GM18867 (cell line): ENCODE data around the gene SCEL.
A peak's percentile ranks its signal among the peaks of the same experiment; 100 is the strongest.
"Not testable (repeated sequence)": the region's sequence is repeated elsewhere in the genome, so short reads cannot be mapped to it uniquely, and the experiment has no call there.

Experiments used
- ATAC-seq: cut with Tn5 transposase; IDR thresholded peaks from one replicate; pipeline ENCODE4 v1.9.1; 2021; ENCODE audit warnings: mild to moderate bottlenecking, moderate library complexity; ENCODE audit not compliant: unreplicated experiment

SCEL gene, protein sequence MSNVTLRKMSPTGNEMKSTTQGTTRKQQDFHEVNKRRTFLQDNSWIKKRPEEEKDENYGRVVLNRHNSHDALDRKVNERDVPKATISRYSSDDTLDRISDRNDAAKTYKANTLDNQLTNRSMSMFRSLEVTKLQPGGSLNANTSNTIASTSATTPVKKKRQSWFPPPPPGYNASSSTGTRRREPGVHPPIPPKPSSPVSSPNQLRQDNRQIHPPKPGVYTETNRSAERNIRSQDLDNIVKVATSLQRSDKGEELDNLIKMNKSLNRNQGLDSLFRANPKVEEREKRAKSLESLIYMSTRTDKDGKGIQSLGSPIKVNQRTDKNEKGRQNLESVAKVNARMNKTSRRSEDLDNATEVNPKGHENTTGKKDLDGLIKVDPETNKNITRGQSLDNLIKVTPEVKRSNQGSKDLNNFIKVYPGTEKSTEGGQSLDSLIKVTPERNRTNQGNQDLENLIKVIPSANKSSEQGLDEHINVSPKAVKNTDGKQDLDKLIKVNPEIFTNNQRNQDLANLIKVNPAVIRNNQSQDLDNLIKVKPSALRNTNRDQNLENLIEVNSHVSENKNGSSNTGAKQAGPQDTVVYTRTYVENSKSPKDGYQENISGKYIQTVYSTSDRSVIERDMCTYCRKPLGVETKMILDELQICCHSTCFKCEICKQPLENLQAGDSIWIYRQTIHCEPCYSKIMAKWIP

DNA sequence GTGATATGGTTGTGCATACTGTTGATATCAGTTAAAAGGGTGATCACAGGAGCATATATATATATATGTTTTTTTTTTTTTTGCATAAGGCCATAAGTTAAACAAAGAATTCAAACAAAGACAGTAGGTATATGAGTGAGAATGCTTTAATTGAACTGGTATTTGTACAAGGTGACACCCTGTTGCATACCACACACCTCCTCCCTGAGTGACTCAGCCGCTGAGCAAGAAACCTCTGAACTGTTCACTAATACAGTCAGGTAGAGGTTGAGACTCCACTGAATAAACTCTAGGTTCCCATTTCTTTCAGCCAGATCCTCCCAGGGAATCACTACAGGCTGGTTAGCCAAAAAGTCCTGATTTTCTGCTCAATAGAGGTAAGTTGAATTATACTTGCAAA, at the start of gene SCEL:
SCEL (plus strand) TSS at position 259 of the 400 bp plus-strand sequence. CDS start 20,170 bp downstream, outside the sequence.
- no peak for ATAC-seq

DNA sequence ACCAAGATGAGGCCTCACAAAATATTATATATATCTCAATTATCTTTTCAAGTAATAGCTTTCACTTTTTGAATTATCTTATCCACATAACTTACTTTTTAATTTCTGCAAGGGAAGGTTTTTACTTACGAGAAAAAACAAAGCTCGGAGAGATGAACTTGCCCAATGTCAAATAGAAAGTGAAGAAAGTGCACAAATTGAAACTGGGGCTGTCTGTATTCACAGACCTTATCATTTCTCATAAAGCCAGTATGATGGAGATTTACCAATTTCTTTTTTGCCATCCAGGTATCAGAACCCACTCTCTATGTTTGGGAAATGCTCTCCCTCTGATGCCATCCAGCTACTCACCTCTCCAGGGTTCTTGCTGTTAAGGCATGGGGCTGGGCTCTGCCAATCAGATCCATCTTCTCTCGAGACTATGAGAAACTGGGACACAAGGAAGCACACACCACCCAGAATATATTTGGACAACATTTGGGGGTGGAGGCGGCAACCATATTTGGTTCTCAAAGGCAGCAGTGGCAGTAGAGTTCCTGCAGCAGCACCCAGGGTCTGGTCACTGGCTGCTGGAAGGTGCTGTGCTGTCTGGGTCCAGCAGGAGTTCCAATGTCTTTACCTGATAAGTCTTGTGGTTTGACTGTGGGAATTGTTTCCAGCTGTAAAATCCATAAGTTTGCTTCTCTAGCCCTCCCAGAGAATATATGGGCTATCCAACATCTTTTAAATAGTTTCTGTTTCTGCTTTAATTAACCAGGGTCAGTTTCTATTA, 45.8 kb upstream of the SCEL start:
- ATAC-seq, result peak; percentile 46

DNA sequence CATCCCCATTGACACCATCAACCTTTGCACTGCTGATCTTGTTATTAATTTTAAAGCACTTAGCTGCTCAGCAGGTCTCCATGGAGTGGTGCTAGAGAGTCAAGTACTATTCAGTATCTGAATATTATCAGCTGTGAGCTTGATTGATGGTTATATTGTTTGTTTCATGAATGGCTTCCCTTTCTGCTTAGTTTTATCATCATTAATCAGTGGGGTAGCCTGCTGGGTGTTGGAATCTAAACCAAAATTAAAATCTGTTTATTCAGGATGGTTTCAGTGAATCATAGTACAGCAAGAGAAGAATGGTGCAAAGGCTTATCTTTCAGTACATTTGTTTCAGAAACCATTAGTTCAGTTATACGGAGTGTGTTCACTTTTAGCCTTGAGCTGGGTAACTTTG, 42.5 kb upstream of the SCEL start:
- ATAC-seq, result peak; percentile 80

DNA sequence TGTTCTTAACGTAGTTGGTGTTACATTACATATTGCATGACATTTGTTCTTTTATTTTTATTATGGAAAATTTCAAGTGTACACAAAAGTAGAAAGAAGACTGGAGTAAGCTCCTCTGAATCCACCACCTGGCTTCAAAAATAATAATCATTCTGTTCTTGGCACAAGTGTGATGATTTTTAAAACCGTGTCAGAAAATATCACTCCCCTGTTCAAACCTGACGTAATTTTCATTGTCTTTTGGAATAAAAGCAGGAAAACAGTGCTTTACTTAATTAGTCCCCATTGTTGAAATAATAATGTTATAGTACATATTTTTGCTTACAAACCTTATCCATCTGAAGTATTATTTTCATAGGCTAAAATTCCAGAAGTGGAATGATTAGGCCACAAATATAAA, 41.3 kb upstream of the SCEL start:
- ATAC-seq, result no peak

DNA sequence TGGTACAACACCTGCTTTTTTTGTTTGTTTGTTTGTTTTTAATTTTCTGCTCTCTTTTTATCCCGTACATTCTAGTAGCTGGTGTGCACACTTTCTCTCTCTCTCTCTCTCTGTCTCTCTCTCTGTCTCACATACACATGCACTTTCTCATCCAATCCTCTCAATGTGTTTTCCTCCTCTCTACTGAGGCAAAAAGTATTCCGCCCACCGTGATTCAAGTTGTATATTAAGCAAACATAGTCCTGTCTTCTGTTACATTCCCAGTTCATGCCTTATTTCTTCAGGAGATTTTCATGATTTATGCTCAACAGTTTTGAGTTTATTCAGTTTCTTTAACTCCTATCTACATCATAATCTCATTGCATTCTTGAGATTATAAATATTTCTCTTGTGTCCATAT, 38.2 kb upstream of the SCEL start:
- ATAC-seq, result no peak

DNA sequence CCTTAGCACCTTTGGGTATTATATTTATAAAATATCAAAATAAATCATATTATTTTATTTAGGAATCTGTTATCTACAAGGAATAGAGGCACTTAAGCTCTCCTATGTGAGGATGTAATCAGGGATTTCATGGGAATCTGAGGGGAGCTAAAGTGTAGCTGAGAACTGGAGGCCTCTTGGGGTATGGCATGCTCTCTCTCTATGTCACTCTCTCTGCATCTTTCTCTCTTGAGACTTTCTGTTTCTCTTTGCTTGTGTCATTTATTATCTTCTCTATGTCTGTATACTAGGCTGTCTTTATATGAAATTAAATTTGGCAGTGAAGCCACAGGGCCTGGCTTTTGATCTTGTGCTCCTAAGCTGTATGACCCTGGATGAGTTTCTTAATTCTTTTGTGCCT, 37.7 kb upstream of the SCEL start:
- ATAC-seq, result no peak

DNA sequence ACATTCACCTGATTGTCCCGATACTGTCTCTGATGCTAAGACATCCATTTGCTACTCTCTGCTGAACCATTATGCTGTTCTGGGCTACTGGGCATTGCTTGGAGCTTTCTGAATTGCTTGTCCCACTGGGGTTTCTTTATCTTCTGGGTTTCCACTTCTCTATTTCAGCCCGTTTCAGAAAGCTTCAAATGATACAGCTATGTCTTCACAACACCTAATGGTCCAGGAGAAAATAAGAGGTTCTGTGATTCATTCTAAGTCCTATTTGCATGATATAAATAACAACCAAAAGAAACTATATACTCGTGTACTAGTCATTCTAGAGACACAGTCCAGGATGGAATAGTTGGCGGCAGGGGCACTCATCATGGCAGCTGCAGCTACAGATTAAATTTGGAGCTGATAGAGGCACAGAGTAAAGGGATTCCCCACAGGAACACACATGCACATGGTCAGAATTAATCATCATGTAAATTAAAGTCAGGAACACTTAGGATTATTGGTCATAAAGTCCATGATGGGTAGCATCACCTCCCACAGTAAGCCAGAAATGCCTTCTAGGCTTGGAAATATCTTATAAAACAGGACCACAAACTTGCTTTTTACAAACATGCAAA, 33.3 kb upstream of the SCEL start:
- peak; percentile 82 for ATAC-seq

DNA sequence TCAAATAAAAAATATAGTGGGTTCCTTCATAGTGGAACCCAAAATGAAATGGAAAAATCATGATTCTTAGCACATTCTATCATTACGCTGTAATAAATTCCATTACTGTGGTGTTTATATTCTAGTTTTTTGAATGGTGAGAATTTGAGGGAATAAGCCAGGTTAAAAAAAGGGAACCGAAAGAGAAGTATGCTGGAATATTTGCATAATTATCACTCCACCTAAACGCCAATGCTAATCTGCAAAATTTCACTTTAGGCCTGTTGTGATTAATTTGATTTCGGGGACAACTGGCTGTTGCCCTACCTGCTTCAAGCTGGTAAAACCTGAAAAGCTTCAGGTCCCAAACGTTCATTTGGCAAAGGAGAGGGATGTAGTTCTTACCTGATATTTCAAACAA, 32.1 kb upstream of the SCEL start:
- no peak for ATAC-seq

DNA sequence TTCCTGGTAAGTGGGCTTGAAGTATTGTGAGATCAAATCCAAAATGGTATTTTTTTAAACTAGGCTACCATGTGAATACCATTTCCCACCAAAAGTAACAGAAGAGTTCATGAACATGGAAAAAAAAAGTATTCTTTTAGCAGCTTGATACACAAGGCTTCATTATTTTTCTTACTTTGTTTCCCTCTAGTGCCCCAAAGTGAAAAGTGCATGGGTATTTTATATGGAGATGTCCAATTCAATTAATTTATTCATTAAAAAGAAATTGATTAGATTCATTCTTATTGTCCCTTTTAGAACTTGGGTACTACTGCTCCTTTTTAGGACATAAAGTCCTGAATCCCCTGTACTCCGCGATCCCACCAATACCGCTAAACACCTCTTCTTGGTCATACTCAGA, 28.6 kb upstream of the SCEL start:
- no peak for ATAC-seq

DNA sequence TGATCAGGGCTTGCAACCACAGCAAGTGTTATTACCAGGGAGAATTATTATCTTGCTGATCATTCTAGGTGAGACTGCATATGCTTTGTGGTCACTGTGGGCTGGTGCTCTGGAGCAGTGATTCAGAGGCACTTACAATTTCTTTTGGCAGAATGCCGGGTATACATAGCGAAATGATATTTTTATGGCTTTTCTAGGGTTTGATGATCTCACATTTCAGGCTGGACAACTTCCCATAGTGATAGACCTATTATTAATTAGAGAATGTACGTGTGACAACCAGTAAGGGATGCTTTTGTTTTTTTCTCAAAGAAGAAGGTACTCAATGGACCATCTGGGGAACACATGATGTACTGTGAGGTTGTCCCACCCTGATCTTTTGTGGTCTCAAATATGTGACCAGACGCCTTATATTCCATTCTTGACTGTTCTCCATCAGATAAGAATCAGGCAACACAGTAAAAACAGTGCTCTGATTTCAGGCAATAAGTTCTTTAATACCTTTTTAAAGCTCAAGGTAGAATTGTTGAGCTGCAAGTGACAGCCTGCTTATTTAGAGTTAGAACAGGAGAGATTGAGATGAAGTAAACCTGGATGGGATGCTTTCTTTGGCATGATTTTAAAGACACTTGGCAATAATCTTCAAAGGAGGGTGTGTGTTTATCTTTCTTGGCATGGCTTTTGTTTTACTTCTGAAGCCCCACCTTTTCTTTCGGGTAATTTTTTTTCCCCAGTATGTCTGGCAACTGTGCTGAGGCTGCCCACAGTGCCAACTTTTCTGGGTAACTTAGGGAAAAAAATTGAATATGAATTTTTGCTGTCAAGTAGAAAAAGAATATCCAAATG, 27.4 kb upstream of the SCEL start:
- no peak for ATAC-seq

DNA sequence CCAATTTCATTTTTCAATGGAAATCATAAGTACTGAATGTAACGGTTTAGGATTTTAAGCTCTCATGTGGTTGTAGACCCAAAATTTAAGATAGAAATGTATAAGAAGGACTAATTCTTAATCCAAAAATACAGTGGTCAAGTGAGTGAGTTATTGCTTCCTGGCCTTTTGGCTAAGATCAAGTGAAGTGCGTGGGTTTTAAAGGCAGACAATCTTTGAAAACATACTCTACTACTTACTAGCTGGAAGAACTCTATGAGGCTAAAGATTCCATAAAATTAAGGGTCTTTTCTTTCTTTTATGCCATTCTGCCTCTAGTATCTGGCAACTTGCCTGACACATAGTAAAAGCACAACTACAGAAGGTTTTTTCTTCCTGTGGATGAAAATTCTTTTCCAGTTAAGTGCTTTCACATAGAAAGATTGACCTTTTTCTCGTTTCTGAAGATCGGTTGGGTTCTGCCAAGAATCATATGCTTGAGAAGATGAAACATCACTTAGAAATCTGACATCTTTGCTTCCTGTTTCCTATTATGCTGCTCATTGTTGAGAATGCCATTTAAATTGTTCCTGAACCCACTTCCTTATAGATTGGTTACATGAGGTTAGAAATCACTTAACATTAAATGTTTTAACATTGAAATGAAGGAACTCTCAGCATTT, 26.4 kb upstream of the SCEL start:
- no peak for ATAC-seq

DNA sequence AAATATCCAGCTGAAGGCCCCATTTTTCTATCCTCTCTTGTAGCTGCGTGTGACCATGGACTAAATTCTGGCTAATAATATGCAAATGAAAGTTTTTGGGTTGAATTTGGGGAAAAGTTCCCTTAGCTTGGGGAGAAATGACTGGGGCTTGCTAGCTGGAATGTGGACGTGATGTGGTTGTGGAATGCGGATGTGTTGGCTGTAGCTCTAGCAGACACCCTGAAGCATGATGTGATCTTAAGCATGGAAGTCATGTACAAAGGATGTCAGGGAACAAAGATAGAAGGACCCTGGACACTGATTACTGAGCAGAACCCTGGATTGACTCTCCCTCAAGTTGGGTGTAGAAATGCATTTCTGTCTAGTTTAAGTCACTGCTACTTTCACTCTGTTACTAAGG, 25.4 kb upstream of the SCEL start:
- ATAC-seq, result no peak

DNA sequence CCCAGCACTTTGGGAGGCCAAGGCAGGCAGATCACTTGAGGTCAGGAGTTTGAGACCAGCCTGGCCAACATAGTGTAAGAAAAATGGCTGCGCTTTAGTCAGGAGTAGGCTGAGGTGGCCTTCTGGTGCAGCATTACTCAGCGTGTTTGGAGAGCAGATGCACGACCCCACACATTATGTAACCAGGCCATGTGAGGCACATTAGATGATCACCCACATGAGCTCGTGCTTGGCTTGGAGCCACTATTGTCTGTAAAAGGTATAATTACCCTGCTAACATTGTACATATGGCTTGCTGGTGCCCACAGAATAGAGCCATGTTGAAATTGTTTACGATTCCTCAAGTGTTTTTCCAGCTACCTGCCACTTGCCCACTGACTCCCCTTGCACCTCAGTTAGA, 24.0 kb upstream of the SCEL start:
- no peak for ATAC-seq

DNA sequence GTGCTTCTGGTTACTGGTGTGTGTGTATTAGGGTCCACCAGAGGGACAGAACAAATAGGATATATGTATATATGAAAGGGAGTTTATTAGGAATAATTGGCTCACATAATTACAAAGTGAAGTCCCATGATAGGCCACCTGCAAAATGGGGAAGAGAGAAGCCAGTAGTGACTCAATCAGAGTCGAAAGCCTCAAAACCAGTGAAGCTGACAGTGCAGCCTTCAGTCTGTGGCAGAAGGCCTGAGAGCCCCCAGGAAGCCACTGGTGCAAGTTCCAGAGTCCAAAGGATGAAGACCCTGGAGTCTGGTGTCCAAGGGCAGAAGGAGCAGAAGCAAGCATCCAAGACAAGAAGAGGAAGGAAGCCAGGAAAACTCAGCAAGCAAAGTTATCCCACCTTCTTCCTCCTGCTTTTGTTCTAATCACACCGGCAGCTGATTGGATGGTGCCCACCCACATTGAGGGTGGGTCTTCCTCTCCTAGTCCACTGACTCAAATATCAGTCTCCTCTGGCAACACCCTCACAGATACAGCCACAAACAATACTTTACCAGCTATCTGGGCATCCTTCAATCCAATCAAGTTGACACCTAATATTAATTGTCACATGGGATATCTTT, 21.7 kb upstream of the SCEL start:
- ATAC-seq, result peak; percentile 87

DNA sequence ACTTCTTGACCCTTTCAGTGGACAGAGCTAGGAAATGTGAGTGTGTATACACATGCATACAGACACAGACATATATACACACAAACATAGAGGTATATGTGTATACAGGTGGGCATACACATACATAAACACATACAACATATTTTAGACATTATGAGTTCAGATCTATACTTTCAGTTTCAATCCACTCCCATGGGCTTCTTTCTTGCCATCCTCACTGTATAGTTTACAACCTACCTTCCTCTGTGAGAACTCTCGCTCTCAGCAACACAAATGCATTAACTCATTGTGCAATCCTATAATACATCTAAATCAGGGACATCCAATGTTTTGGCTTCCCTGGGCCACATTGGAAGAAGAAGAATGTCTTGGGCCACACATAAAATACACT, 21.2 kb upstream of the SCEL start:
- peak; percentile 83 for ATAC-seq

DNA sequence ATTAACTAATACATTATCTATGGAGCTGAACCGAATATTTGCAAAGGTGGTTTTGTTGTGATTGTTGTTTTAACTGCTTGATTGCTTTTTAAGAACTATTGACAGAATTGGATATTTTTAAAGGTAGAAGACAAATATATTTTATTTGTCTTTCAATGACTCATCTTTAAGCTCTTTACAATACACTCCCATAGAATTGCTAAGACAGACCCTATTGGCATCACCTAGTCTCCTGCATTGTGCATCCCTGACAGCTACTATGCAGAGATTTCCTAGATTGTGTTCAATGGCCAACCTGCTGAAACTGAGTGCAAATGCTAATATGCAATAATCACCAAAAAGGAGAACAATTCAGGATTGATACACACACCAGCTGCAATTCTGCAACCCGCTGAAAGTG, 19.7 kb upstream of the SCEL start:
- ATAC-seq, result no peak

DNA sequence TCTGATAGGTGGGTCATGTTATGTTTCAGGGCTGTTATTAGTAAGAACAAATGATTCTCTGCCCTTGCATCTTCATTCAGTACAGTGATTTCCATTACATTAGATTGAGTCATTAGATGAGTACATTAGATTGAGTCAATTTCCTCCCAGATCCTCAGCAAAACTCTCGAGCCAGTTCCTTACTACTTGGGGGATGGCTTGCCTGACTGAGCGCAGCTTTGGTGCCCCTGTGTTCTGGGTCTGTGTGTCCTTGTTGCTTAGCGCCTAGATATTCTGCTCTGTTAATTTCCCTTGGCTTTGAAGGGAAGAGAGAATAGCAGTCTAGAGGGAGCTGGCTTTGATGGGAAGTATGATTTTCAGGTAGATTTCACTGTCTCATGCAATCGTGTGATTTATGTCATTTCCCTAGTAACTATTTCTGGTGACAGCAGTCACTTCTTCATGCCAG, 19.1 kb upstream of the SCEL start:
- ATAC-seq, result no peak

DNA sequence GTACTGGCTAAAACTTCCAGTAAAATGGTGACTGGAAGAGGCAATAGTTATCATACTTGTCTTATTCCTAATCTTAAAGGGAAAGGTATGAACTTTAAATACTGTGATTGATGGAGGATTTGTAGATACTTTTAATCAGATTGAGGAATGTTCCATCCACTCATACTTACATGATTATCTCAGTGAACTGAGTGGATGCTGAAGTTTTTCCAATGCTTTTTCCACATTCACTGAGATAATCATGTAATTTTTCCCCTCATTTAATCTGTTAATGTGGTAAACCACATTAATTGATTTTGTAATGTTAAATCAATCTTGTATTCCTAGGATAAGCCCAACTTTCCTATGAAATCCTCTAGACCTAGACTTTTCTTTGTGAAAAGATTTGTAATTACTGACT, 17.2 kb upstream of the SCEL start:
- ATAC-seq, result no peak

DNA sequence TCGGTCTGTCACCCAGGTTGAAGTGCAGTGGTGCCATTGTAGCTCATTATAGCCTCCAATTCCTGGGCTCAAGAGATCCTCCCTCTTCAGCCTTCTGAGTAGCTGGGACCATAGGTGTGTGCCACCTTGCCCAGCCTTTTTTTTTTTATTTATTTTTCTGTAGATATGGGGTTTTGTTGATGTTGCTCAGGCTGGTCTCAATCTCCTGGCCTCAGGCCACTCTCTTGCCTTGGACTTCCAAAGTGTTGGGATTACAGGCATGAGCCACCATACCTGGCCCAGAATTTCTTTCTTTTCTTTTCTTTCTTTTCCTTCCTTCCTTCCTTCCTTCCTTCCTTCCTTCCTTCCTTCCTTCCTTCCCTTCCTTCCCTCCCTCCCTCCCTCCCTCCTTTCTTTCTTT, 16.1 kb upstream of the SCEL start:
- not testable (repeated sequence) for ATAC-seq
